ENCODE data around the gene ASB13.
"Not testable (repeated sequence)": the region's sequence is repeated elsewhere in the genome, so short reads cannot be mapped to it uniquely, and the experiment has no call there.

The ASB13 gene

DNA sequence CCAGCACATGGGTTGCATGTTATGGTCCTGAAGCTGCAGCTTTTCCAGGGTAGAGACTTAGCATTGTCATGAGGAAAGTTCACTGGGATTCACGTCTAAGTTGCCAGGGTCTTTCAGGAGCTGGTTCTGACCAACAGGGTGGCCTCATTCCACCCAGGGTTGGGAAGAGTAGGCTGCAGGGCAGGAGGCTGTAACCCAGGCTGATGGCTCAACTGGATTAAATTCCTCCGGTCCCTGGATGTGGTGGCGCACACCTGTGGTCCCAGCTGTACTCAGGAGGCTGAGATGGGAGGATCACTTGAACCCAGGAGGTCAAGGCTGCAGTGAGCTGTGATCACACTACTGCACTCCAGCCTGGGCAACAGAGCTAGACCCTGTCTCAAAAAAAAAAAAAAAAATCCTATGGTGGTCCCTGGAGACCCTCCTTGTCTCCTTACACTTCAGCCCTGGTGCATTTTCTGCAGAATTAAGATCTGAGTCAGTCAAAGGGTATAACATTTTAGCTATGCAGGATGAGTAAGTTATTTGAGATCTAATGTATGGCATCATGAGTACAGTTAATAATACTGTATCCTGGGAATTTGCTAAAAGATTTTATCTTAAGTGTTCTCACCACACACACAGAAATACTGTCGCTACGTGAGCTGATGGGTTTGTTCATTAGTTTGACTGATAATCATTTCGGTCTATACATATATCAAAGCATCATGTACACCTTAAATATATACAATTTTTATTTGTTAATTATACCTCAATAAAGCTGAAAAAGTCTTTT is 44.0 kb downstream of the ASB13 start:
- DNase-seq, result no peak

DNA sequence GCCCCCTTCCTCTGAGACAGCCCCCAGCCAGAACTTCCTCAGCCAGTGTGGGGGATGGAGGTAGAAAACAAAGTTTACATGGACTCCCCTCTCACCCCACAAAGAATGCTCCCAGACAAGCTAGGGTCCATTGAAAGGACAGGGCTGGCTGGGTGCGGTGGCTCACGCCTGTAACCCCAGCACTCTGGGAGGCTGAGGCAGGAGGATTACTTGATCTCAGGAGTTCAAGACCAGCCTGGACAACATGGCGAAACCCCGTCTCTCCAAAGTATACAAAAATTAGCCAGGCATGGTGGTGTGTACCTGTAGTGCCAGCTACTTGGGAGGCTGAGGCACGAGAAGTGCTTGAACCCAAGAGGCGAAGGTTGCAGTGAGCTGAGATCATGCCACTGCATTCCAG is 45.0 kb downstream of the ASB13 start:
- DNase-seq, result not testable (repeated sequence)

DNA sequence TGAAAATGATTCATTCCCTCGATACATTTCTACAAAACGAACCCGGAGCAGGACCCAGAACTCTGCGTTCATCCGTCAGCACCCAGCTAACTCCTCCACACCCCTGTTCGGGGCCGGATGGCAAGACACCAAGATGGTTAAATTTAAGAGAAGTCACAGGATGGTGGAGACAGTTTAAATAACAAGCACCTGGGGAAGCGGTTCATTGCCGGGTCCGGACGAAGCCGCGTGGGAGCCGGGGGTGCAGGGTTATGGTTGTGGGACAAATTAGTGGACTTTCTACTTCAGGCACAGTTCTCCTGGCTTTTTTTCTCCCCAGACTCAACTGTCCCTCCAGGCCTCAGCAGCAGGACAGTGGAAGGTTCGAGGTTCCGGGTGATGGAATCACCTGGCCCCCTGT is 45.4 kb downstream of the ASB13 start:
- no peak for DNase-seq

DNA sequence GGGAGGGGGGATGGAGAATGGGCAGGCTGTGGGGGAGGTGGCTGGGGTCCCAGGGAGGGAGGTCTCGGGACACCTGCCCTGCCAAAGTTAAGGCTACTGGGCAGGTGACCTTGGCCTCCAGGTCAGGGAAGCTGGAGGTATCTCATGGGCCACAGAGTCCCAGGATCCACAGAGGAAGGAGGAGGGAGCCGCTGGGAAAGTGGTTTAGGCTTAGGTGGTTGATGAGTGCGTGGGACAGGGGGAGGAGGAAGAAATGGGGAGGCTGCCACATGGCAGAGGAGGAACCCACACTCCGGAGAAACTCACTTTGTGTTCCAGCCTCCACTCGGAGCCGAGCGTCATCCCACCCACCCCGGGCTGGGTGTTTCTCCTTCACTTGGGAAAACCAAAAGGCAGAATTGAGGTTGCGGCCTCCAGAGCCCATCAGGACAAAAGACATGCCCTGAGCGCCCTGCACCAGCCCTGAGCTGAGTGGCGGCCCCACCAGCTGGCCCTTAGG is 46.1 kb downstream of the ASB13 start:
- no peak for DNase-seq

DNA sequence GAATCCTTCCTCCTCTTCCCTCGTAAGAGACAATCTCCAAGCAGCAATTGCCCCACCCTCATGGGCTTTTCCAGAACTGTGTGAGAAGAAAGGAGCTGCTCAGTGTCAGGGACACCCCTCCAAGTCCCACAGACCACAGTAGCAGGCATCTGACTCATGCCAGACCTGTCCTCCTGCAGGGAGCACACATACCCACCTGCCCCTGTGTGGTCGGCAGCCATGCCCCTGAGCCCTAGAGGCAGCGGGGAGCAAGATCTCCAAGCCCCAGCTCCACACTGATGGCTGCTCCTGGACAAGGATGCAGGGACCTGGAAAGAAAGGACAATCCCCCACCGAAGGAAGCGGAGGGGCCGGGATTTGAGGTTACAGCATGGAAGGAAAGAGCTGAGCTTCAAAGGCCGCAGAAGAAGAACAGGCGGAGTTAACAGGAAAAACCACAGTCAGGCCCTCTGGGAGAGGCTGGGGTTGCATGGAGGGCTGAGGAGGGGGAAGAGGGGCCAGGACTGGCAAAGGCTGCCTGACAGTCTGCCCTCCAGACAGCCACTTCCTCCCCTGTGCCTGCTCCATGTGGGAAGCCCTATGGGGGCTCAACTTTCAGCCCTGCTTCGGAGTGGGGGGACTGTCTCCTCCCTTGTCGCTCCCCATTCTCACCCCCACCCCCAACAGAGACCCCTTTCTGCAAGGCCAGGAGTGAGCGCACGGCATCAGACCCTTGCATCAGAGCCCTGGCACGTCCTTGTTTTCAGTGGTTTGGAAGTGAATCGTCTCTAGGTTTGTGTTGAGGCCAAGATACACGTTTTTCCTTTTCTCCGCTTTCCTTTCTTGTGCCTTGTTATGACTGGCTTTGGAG is 46.8 kb downstream of the ASB13 start:
- no peak for DNase-seq

DNA sequence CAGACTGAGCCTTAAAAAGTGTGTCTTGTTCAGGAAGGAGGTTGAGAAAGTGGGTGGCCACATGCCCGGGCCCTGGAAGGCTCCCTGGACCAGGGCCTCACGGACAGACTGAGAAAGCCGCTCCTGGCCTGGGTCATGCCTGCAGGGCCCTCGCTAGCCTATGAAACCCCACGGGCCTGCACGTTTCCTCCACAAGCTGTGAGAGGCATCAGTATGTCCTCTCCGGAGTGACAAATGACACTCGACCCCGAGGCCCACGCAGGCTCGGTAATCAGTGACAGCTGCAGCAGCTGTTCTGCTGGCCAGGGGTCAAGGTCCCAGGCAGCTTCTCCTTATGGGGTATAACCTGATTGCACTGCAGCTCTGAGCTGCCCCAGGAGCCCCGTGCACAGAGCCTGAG is 47.6 kb downstream of the ASB13 start:
- no peak for DNase-seq

DNA sequence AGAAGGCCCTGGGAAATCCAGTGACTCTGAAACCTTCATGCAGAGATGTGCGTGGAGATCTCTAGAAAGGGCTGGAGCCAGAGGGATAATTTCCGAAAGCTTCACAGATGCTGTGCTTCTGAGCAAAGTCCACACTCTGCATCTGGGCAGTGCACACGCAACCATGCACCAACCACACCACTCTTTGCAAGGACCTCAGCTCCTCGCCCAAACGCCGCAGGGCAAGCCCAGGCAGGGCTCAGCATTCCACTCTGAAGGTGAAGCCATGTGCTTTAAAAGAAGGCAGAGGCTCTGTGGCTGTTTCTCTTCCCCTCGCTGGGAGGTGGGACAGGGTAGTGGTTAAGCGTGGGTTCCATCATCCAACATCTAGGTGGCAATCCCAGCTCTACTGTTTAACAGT is 48.4 kb downstream of the ASB13 start:
- DNase-seq, result no peak

DNA sequence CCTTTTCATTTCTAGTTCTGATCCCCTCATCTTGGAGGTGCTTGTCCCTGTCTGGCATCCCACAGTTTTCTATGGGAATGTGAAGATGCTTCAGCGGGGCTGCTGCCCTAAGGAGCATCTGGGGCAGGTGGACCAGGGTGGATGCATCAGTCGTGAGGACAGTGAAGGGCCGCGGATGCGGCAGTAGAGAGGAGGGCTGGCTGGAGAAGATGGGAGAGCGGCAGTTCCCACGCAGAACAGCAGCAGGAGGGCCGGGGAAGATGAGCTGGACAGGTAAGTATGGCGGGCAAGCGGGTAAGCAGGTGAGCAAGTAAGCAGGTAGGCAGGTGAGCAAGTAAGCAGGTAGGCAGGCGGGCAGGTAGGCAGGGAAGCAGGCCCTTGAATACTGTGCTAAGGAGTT is 48.9 kb downstream of the ASB13 start:
- no peak for DNase-seq

DNA sequence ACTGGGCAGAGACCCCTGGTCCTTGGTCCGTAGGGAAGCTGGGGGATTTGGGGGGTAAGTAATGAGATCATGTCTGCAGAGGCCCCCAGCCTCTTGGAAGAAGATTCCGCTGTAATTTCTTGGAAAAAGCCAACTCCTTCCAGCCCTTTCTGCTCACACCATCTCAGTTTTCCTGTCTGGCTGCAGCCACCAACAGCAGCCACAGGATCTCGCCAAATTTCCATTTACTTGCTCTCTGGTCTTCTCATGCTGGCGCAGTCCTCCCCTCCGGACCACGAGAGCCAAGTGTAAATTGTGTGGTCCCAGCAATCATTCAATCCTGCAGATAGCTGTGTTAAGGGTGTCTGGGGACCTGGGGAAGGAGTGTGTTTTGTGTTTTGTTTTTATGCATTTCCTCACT is 49.6 kb downstream of the ASB13 start:
- no peak for DNase-seq

DNA sequence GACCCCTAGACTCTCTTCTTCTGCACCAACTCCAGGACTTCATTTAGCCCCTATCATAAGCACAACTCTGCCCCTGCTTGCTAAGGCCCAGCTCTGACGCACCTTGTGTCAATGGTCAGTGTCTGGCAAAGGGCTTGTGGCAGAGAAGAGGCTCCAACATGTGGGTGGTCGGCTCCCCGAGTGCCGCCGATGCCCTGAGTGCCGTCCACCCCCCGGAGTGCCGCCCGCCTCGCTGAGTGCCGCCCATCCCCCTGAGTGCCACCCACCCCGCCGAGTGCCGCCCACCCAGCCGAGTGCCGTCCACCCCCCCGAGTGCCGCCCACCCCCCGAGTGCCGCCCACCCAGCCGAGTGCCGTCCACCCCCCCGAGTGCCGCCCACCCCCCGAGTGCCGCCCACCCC is 50.3 kb downstream of the ASB13 start:
- DNase-seq, result no peak

DNA sequence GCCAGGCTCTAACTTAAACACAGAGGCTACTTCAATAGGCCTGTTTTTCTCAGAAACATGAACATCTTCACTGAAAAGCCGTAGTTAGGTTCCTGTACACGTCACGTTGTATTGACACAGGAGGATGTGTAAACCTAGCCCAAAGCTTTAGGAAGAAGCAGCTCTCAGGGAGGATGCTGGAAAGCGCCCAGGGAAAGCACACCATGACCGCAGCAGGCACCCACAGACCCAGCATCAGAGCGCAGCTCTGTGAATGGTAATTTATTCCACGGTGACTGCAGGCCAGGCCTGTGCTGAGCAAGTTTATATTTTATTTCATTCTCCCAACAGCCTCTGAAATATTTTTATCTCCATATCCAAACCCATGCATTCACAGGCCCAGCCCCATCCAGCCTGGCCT is 51.1 kb downstream of the ASB13 start:
- no peak for DNase-seq

DNA sequence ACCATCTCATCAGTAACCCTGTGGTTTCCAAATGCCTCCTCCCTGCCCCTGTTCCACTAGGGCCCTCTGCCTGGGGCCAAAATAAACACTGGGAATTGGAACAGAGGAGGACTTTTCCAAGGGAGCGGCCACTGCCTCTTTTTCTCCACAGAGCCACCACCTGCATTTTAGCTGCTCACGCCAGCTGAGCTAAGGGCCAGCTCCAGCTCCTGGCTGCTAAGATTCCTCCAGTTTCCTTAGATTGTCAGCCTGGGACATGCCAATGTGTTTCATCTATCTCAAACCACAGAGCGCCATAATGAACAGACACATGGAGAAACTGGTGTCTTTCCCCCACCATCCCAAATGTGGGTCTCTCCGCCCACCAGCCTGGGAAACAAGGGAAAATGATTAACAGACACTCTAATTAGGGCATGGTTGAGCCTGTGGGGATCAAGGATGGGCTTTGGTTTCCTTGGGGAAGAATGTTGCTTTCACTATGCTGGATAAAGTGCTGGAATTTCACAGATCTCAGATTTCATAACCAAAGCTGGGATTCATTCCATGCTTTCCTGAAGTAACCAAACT is 52.2 kb downstream of the ASB13 start:
- no peak for DNase-seq

DNA sequence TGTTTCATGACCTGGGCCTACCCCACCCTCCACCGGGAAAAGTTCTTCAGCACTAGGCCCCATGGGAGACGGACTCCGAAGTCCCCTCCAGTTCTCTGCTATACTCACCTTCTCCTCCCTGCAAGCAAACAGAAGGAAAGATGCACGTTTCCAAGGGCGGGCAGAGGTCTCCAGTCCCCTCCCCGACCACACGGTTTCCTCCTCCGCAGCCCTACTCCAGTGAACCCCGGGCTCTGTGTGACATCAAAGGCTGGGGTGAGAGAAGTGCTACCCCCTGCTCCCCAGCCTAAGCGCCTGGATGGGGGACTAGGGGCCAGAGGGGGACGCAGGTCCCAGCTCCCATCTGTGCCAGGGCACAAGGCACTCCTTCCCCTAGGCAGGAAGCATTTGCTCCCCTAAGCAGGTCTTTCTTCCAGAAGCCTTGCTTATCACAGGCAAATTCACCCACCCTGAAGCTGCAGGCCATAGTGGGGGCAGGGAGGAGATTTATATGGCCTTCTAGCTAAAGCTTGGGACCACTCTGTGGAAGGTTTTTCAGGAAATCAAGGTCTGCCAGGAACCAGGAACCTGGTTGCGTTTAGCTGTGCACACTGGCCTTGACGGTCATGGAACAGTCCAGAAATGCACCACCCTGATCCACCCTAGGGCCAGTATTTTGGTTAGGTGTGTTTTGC is 52.8 kb downstream of the ASB13 start:
- DNase-seq, result no peak

DNA sequence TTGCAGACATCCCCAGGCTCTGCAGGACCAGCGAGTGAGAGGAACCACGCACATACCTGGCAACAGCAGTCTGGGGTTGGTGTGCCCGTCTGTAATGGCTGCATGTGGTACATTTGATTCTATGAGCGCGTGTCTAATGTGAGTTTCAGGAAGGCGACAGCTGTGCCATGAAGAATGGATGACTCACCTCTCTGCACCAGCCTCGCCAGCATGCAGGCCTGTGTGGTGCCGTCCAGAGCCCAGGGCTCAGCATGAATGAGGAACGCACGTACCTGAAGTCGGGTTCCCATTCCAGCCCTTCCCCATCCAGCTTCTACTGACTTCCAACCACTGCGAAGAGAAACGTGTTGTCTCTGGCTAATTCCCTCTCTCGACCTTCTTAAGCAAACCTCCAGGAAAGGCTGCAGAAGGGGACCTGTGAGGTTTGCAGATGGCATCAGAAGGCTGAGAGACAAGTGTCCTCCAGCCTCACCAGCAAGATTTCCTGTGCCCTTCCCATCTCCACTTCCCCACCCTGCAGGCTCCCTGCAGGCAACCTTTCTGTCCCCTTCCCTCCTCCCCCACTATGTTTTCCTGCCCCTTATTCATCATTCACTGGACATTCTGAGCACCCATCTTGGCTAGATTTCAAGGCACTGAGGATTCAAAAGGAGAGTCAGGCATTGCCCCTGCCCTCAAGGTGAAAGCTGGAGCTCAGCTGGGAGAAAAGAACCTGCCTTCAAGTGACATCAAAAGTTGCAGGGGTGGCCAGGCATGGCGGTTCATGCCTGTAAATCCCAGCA is 54.3 kb downstream of the ASB13 start:
- DNase-seq, result no peak

DNA sequence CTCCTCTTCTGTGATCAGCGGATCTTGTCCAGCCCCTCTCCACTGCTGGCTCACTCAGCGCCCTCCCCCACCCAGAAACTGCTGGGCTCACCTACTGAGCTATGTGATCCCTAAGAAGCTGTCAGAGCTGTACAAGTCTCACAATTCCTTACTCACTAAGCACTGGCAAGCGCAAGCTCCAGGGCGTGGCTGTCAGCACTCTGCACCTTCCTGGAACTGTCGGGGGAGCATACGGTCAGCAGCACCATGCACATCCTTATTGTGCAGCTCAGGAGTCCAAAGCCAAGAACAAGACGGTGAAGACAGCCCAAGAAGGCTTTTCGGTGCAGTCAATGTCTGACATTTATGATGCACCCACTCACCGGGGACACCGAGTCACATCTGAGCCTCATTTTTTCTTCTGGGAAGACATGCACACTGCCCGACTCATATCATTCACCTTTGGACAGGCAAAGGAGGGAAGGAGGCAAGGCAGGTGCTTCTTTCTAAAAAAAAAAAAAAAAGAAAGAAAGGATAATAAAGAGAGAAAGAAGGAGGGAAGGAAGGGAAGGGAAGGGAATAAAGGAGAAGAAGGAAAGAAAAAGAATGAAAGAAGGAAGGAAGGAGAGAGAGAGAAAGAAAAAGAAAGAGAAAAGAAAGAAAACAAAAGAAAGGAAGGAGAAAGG is 56.3 kb downstream of the ASB13 start:
- DNase-seq, result no peak

DNA sequence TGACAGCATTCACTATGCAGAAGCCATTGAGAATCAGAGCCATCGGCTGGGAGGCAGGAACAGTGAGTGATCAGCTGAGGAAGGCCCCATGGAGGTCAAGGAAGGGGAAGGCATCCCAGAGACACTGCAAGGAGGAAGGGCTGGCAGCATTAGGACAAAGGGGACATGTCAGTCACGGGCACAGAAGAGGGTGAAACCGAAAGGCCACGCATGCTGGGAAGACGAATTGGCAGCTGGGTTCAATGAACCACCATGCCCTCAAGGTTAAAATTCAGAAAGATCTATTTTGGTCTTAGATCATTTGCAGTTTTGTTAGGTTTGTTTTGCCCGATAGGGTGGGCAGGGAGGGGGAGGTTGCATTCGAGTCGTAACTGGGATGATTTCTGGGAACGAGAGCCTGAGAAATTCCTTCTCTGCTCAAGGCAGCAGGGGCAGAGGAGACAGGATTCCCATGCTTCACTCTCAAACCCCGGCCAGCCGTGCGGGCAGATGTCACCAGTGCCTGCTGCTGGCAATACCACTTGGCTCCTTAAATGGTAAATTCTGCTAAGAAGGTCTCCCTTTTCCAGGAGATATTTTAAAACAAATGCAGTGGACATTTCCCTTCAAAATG is 57.7 kb downstream of the ASB13 start:
- no peak for DNase-seq

DNA sequence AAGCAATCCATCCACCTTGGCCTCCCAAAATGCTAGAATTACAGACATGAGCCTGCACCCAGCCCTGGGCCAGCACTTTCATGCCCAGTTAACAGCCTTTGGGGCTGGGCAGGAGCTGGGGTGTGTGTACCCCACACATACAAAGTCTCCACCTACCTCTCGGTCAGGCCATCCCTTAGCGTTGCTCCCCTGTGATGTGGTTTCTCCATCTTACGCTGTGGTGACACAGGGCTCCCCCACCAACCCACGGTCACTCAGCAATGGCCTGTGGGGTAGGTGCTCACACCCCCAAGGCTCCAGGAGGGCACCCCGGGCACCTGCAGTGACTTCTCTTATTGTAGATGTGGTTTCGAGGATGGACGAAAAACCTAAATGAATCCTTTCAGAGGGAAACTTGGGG is 58.8 kb downstream of the ASB13 start:
- no peak for DNase-seq

DNA sequence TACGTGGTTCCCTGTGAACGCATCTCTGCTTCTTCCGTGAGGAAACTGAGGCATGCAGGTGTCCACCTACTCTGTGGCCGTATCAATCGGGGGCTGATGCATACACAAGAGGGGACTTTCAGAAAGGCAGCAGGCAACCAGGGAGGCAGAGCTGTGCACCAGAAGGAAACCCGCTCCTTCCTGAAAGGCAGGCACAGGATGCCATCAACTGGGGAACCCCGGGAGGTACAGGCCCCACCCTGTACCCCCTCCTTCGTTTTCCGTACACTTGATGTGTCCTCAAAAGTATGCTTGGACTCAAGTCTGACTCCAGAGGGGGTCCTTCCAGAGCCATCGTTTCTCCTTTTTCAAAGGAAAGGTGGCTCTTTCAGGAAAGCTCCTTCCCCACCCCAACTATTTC is 59.5 kb downstream of the ASB13 start:
- DNase-seq, result no peak

DNA sequence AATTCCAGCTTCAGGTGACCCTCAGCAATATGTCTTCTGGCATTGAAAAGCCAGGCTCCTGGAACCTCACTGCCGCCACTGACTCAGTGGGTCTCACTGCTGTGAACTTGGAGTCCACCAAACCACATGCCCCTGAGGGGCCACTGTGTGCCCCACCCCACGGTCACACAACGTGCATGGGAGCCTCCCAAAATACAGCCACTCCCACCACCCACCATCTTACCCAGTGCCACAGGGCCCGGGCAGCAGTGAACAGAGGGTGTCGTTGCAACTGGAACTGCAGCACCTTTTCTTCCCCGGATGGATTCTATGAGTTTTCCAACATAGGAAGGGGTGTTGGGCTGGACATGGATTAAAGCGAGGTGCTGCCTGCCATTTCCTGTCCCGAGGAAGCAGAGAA is 60.1 kb downstream of the ASB13 start:
- no peak for DNase-seq

DNA sequence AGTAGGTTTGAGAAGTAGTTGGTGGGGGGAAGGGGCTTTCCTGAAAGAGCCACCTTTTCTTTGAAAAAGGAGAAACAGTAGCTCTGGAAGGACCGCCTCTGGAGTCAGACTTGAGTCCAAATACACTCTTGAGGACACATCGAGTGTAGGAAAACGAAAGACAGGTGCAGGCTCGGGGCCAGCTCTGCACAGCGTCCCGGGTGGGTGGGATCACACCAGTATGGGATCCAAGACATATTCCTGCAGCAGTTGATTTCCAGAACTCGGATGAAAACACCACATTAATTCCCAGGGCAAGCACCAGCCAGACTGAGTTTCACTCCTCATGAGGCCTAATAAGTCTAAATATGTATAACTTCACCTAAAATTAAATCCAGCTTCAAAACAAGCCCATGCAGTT is 61.4 kb downstream of the ASB13 start:
- no peak for DNase-seq

DNA sequence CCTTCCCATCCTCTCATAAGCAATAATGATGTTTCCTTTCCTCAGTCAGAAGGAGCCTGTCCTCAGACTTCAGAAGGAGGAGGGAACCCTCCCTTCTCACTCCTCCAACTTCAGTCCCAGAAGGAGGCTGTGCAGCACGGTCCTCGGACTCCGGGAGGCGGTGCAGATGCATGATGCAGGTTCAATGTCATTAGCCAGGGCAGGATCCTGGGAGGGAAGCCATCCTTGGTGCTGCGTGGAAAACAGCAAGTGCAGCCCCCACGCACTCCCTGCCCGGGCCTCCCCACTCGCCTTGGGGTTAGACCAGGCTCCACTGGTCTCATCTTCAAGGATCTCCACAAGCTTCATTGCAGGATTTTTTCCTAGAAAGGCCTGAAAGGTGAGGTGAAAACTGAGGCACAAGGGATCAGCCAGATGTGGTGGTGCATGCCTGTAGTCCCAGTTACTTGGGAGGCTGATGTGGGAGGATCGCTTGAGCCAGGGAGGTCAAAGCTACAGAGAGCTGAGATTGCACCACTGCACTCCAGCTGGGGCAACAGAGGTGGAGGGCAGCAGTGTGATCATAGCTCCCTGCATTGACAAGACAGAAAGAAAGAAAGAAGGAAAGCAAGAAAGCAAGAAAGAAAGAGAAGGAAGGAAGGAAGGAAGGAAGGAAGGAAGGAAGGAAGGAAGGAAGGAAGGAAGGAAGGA is 62.0 kb downstream of the ASB13 start:
- no peak for DNase-seq

Data from activated CD4-positive, alpha-beta T cell treated with anti-CD3 and anti-CD28 coated beads, Interleukin-2, amount 50 U/mL, for 1 hour (primary cell).